ENCODE measurements around the gene CCIN. TPM values are rescaled to one million over a fixed set of nuclear protein-coding genes. Genes with fewer than 3 reads are reported as not detected.

CCIN gene
- total RNA-seq, 1 donor from 2014 or later = not detected

GRCh38 chr9:36137392-36138004 lies 31.7 kb upstream of the CCIN start:
- peak overlapping the region; percentile 89 for H3K4me3 Mint-ChIP-seq
- H3K9ac ChIP-seq = no peak overlapping the region
- peak; percentile 27 for DNase-seq (ENCODE audit: low spot score)
- peaks cover 13% of the 10 kb centered on the region for H3K4me1 Mint-ChIP-seq
- H3K4me3 ChIP-seq = peak overlapping the region; percentile 84
- peaks cover 58% of the 10 kb centered on the region for H3K27me3 ChIP-seq
- TF ChIP-seq EZH2phosphoT487 (IDR thresholded peaks at IDR 0.05) (no peak), EZH2 (IDR thresholded peaks at IDR 0.05) (no peak), CTCF (IDR thresholded peaks at IDR 0.05) (no peak)
- peak overlapping the region; percentile 48 for H3K27ac Mint-ChIP-seq
- no peaks in the 10 kb centered on the region for H4K20me1 ChIP-seq (ENCODE audit: low read depth)
- H3K9me3 Mint-ChIP-seq = peaks cover 3% of the 10 kb centered on the region
- H2AFZ ChIP-seq (replicated peaks) = peak overlapping the region; percentile 83
- H3F3A ChIP-seq (ENCODE audit: low read depth) = peaks cover 9% of the 10 kb centered on the region
- H3K4me1 ChIP-seq = peaks cover 15% of the 10 kb centered on the region
- no peaks in the 10 kb centered on the region for H3K9me3 ChIP-seq (ENCODE audit: low read depth)
- H3K36me3 ChIP-seq = no peaks in the 10 kb centered on the region
- no peak overlapping the region for H3K27ac ChIP-seq
- peak overlapping the region; percentile 94 for H3K4me2 ChIP-seq
- H3K36me3 Mint-ChIP-seq = no peaks in the 10 kb centered on the region
- peaks cover 50% of the 10 kb centered on the region for H3K27me3 Mint-ChIP-seq (ENCODE audit: insufficient read depth, low read depth)
- H3K79me2 ChIP-seq (ENCODE audit: low read depth) = no peaks in the 10 kb centered on the region

GRCh38 chr9:36138496-36138895 lies 30.7 kb upstream of the CCIN start:
- Histone ChIP-seq H3K36me3 (no peaks in the 10 kb centered on the region), H3F3A (ENCODE audit: low read depth) (peaks cover 9% of the 10 kb centered on the region), H3K9me3 (ENCODE audit: low read depth) (no peaks in the 10 kb centered on the region), H3K4me2 (no peak overlapping the region), H3K27me3 (peaks cover 56% of the 10 kb centered on the region), H3K4me3 (no peak overlapping the region), H4K20me1 (ENCODE audit: low read depth) (no peaks in the 10 kb centered on the region), H3K4me1 (peaks cover 15% of the 10 kb centered on the region), H3K27ac (no peak overlapping the region), H3K79me2 (ENCODE audit: low read depth) (no peaks in the 10 kb centered on the region), H3K9ac (no peak overlapping the region), H2AFZ (replicated peaks) (no peak overlapping the region)
- Mint-ChIP-seq H3K27ac (no peak overlapping the region), H3K27me3 (ENCODE audit: insufficient read depth, low read depth) (peaks cover 46% of the 10 kb centered on the region), H3K9me3 (peaks cover 3% of the 10 kb centered on the region), H3K4me3 (peak overlapping the region; percentile 10), H3K4me1 (peaks cover 13% of the 10 kb centered on the region), H3K36me3 (no peaks in the 10 kb centered on the region)
- TF ChIP-seq EZH2phosphoT487 (IDR thresholded peaks at IDR 0.05) = no peak
- TF ChIP-seq EZH2 (IDR thresholded peaks at IDR 0.05) = no peak
- no peak for TF ChIP-seq CTCF (IDR thresholded peaks at IDR 0.05)
- DNase-seq (ENCODE audit: low spot score) = no peak

GRCh38 chr9:36138901-36139300 lies 30.3 kb upstream of the CCIN start:
- Histone ChIP-seq H2AFZ (replicated peaks) (no peak overlapping the region), H3K4me2 (no peak overlapping the region), H3K79me2 (ENCODE audit: low read depth) (no peaks in the 10 kb centered on the region), H3K9me3 (ENCODE audit: low read depth) (no peaks in the 10 kb centered on the region), H3F3A (ENCODE audit: low read depth) (peaks cover 9% of the 10 kb centered on the region), H3K27me3 (peaks cover 52% of the 10 kb centered on the region), H3K4me3 (no peak overlapping the region), H3K36me3 (no peaks in the 10 kb centered on the region), H3K4me1 (peaks cover 15% of the 10 kb centered on the region), H3K9ac (no peak overlapping the region), H3K27ac (no peak overlapping the region), H4K20me1 (ENCODE audit: low read depth) (no peaks in the 10 kb centered on the region)
- peaks cover 44% of the 10 kb centered on the region for H3K27me3 Mint-ChIP-seq (ENCODE audit: insufficient read depth, low read depth)
- no peaks in the 10 kb centered on the region for H3K36me3 Mint-ChIP-seq
- H3K27ac Mint-ChIP-seq = no peak overlapping the region
- H3K4me1 Mint-ChIP-seq = peaks cover 14% of the 10 kb centered on the region
- DNase-seq (ENCODE audit: low spot score) = no peak
- H3K4me3 Mint-ChIP-seq = no peak overlapping the region
- H3K9me3 Mint-ChIP-seq = peaks cover 3% of the 10 kb centered on the region
- TF ChIP-seq EZH2phosphoT487 (IDR thresholded peaks at IDR 0.05) = no peak

All from neural progenitor cell (in vitro differentiated cells).